HCT116 (cell line): ENCODE results near the gene TMEM109. TPM values are rescaled to one million over a fixed set of nuclear protein-coding genes. Genes with fewer than 3 reads are reported as not detected.

ENCODE experiments used
- ATAC-seq: fragments of 200-7000 bp; cut with Tn5 transposase; 2 replicates; pipeline ENCODE4 v1.9.1; 2020; ENCODE audit warnings: mild to moderate bottlenecking, moderate library complexity
- BruUV-seq: library from RNA; stranded (reverse); fragments of 400-500 nt; replicated peaks from 2 replicates; lab custom pipeline; 2021; lab: Mats Ljungman, UMichigan
- CTCF ChIA-PET: fragments of 300-600 bp; sonication (Branson Sonifier 250); formaldehyde crosslinking; loops from one replicate; lab custom pipeline; 2021; ENCODE audit warnings: antibody characterized with exemption; lab: Charles Lee
- POLR2A ChIA-PET: fragments of 300-600, 350-600 bp; sonication (Branson Sonifier 250); formaldehyde crosslinking; loops from one replicate; lab custom pipeline; 2021; ENCODE audit warnings: antibody characterized with exemption; lab: Charles Lee
- RAD21 ChIA-PET, 2 experiments: fragments of 300-600 bp; sonication (Branson Sonifier 250); formaldehyde crosslinking; loops; one replicate each; lab custom pipeline; 2023; ENCODE audit warnings: low total read pairs in 2 of 2; ENCODE audit not compliant: uncharacterized antibody in 2 of 2, unreplicated experiment in 2 of 2, low non-redundant PET in 1 of 2; lab: Charles Lee
- DNase-seq: peaks from one replicate; pipeline ENCODE4 v3.0.0-alpha.2; 2010; ENCODE audit warnings: low read depth, low spot score
- H2AFZ ChIP-seq: fragments of 200-600 bp; shearing (Covaris generic), sonication (generic); 2 replicates; pipeline ENCODE4 v1.6.1; 2017; ENCODE audit warnings: low read depth, mixed run types, mixed read lengths, antibody characterized with exemption, low read length; ENCODE audit not compliant: poor library complexity, severe bottlenecking
- H3K27ac ChIP-seq: 2 replicates; pipeline ENCODE4 v1.5.1; 2012; ENCODE audit warnings: low read depth, low read length
- H3K27me3 ChIP-seq: fragments of 200-600 bp; sonication (generic); 2 replicates; pipeline ENCODE4 v1.6.1; 2016; ENCODE audit warnings: mixed run types, low read length, mixed read lengths; ENCODE audit not compliant: insufficient read depth
- H3K36me3 ChIP-seq, 2 experiments: fragments of 200-500 bp in 1 of 2; fragments of 200-600 bp in 1 of 2; sonication (Bioruptor generic) in 1 of 2; sonication (generic) in 1 of 2; 2 replicates each; pipeline versions ENCODE4 v1.5.1 to v1.6.1; 2014 to 2016; ENCODE audit warnings: low read length in 2 of 2, inconsistent platforms in 1 of 2, mixed read lengths in 1 of 2, mixed run types in 1 of 2; ENCODE audit not compliant: insufficient read depth in 2 of 2, control insufficient read depth in 1 of 2
- H3K4me1 ChIP-seq, 2 experiments: fragments of 200-600 bp in 1 of 2; sonication (generic) in 1 of 2; 2 replicates each; pipeline versions ENCODE4 v1.5.1 to v1.6.1; 2012 to 2017; ENCODE audit warnings: low read length in 2 of 2, inconsistent platforms in 1 of 2, mild to moderate bottlenecking in 1 of 2, mixed read lengths in 1 of 2, mixed run types in 1 of 2, moderate library complexity in 1 of 2; ENCODE audit not compliant: insufficient read depth in 2 of 2, control insufficient read depth in 1 of 2
- H3K4me2 ChIP-seq: fragments of 200-600 bp; sonication (generic); 2 replicates; pipeline ENCODE4 v1.6.1; 2017; ENCODE audit warnings: mixed run types, low read length, mixed read lengths
- H3K4me3 ChIP-seq, 2 experiments: fragments of 200-600 bp in 1 of 2; sonication (generic) in 1 of 2; replicated peaks in 1 of 2; 2 replicates each; pipeline ENCODE4 v1.5.1; 2011 to 2016; ENCODE audit warnings: low read length in 2 of 2, control low read depth in 1 of 2, low read depth in 1 of 2, mild to moderate bottlenecking in 1 of 2, mixed read lengths in 1 of 2, mixed run types in 1 of 2
- H3K79me2 ChIP-seq: fragments of 200-600 bp; sonication (generic); 2 replicates; pipeline ENCODE4 v1.6.1; 2017; ENCODE audit warnings: mild to moderate bottlenecking, mixed run types, low read length, moderate library complexity, mixed read lengths; ENCODE audit not compliant: insufficient read depth
- H3K9ac ChIP-seq: fragments of 200-600 bp; sonication (generic); 2 replicates; pipeline ENCODE4 v1.6.1; 2016; ENCODE audit warnings: low read length, mixed read lengths
- H3K9me2 ChIP-seq: fragments of 200-600 bp; sonication (generic), shearing (Covaris generic); 2 replicates; pipeline ENCODE4 v1.6.1; 2017; ENCODE audit warnings: mixed run types, mild to moderate bottlenecking, moderate library complexity; ENCODE audit not compliant: insufficient read depth
- H3K9me3 ChIP-seq, 2 experiments: fragments of 200-500 bp in 1 of 2; fragments of 200-600 bp in 1 of 2; sonication (Bioruptor generic) in 1 of 2; sonication (generic) in 1 of 2; 2 replicates each; pipeline ENCODE4 v1.6.1; 2014 to 2017; ENCODE audit warnings: low read length in 2 of 2, mixed read lengths in 2 of 2, inconsistent platforms in 1 of 2, low read depth in 1 of 2, mild to moderate bottlenecking in 1 of 2, mixed run types in 1 of 2, moderate library complexity in 1 of 2; ENCODE audit not compliant: control insufficient read depth in 1 of 2, insufficient read depth in 1 of 2
- H4K20me1 ChIP-seq: fragments of 200-600 bp; sonication (generic), shearing (Covaris generic); 2 replicates; pipeline ENCODE4 v1.6.1; 2017; ENCODE audit warnings: mixed run types, mild to moderate bottlenecking, moderate library complexity; ENCODE audit not compliant: insufficient read depth
- CEBPB ChIP-seq: IDR thresholded peaks from 2 replicates; pipeline ENCODE4 v1.6.1; 2012; ENCODE audit warnings: low read depth
- EGR1 ChIP-seq: IDR thresholded peaks from 2 replicates; pipeline ENCODE4 v1.6.1; 2012; ENCODE audit warnings: low read depth
- JUND ChIP-seq: IDR thresholded peaks from 2 replicates; pipeline ENCODE4 v1.6.1; 2012
- SRF ChIP-seq: IDR thresholded peaks from 2 replicates; pipeline ENCODE4 v1.6.1; 2012; ENCODE audit warnings: low read depth
- YY1 ChIP-seq: IDR thresholded peaks from 2 replicates; pipeline ENCODE4 v1.6.1; 2011; ENCODE audit warnings: low read length, low read depth, moderate library complexity, mild to moderate bottlenecking; ENCODE audit not compliant: insufficient replicate concordance; ENCODE audit errors: extremely low read depth
- intact Hi-C: fragments of 100-400 bp; cut with micrococcal nuclease; formaldehyde crosslinking; loops from 2 replicates; pipeline ENCODE4 v1.10.0; 2022
- total RNA-seq: library from RNA; stranded (reverse); gene quantifications from one replicate; pipeline ENCODE4 v1.2.1, GENCODE V29; 2021; ENCODE audit not compliant: unreplicated experiment
- TF ChIP-seq, protein P1 (sequence below): IDR thresholded peaks from 2 replicates; pipeline ENCODE4 v1.6.1; 2011; ENCODE audit warnings: mild to moderate bottlenecking, low read length, moderate library complexity; ENCODE audit not compliant: insufficient replicate concordance; ENCODE audit errors: extremely low read depth
- TF ChIP-seq, protein P2 (sequence below): IDR thresholded peaks from 2 replicates; pipeline ENCODE4 v1.6.1; 2012

TMEM109 gene
- total RNA-seq, 1 experiment from 2014 or later, result 44.4 TPM

DNA sequence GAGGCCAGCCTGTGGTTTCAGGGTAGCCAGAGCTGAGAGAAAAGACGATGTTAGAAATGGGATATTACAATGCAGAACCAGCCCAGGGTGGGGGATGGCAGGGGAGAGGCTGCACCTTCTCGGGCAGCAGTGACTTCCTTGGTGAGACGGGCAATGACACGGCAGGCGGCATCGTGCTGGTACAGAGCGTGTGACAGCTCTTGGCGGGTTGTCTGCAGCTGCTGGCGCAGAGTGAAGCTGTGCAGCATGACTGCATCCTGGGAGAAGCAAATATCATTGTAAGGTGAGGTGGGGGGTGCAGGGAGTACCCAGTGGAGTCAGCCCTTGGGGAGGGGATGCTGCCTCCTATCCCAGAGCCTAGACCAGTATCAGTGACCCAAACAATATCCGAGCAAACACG, 11.3 kb upstream of the TMEM109 start:
- DNase-seq (no peak), ATAC-seq (no peak)
- Histone ChIP-seq H2AFZ (no peak overlapping the region), H3K27me3 (no peaks in the 10 kb centered on the region), H3K4me3 (no peak overlapping the region), H3K9me3 (no peaks in the 10 kb centered on the region), H3K4me2 (no peak overlapping the region), H3K79me2 (peaks cover 57% of the 10 kb centered on the region), H3K9ac (no peak overlapping the region), H3K27ac (no peak overlapping the region), H3K9me2 (no peaks in the 10 kb centered on the region), H4K20me1 (peaks cover 7% of the 10 kb centered on the region), H3K36me3 (peaks cover 32 to 52% of the 10 kb centered on the region in 2 experiments), H3K4me1 (peaks cover 10 to 22% of the 10 kb centered on the region in 2 experiments)
- RAD21 ChIA-PET, result no interaction called here
- POLR2A ChIA-PET, result no interaction called here
- CTCF ChIA-PET, result interaction anchor here (1.3 to 2.0 kb wide), 2 partner anchors 11 to 72 kb away, joined by 4 to 5 read pairs; partner anchors contain the start of gene TMEM109
- intact Hi-C loops, result no loop called here
- TF ChIP-seq, protein P1, sequence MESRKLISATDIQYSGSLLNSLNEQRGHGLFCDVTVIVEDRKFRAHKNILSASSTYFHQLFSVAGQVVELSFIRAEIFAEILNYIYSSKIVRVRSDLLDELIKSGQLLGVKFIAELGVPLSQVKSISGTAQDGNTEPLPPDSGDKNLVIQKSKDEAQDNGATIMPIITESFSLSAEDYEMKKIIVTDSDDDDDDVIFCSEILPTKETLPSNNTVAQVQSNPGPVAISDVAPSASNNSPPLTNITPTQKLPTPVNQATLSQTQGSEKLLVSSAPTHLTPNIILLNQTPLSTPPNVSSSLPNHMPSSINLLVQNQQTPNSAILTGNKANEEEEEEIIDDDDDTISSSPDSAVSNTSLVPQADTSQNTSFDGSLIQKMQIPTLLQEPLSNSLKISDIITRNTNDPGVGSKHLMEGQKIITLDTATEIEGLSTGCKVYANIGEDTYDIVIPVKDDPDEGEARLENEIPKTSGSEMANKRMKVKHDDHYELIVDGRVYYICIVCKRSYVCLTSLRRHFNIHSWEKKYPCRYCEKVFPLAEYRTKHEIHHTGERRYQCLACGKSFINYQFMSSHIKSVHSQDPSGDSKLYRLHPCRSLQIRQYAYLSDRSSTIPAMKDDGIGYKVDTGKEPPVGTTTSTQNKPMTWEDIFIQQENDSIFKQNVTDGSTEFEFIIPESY, result no peak
- TF ChIP-seq SRF (no peak), YY1 (no peak), CEBPB (no peak), JUND (no peak), EGR1 (no peak)
- TF ChIP-seq, protein P2, sequence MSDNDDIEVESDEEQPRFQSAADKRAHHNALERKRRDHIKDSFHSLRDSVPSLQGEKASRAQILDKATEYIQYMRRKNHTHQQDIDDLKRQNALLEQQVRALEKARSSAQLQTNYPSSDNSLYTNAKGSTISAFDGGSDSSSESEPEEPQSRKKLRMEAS, result no peak
- BruUV-seq, result no TSS peak
